DOHH2 (cell line): Measurements from ENCODE around the gene PCAT6.

Experiments used
- CTCF ChIP-seq: fragments of 200-600 bp; sonication (generic); IDR thresholded peaks from one replicate; pipeline ENCODE4 v1.5.1; 2014; ENCODE audit warnings: antibody characterized with exemption, mild to moderate bottlenecking, low read depth, low read length; ENCODE audit not compliant: poor library complexity, severe bottlenecking
- EZH2phosphoT487 ChIP-seq: fragments of 200-600 bp; sonication (generic); IDR thresholded peaks from 2 replicates; pipeline ENCODE4 v1.6.1; 2017; ENCODE audit warnings: borderline replicate concordance, mild to moderate bottlenecking, antibody characterized with exemption, low read length, moderate library complexity, mixed read lengths

DNA sequence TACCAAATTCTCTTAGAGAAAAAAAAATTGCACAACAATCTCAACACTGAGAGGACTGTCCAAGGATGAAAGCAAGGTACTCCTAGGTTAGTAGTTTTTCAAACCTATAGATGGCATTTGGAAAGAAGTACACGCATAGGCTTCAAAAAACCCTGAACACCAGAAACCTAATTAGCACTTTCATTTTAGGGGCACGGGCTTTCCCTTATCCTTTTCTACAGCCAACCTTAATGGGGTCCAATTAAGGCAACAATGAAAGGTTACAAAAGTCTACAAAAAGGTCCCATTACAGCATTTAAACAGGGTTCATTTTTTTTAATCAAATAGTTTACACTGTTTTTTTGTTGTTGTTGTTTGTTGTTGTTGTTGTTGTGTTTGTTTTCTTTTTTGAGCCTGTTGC is 8.7 kb upstream of the PCAT6 start:
- TF ChIP-seq CTCF = no peak
- no peak for TF ChIP-seq EZH2phosphoT487
